ENCODE measurements around the gene FSTL4. TPM values are rescaled to one million over a fixed set of nuclear protein-coding genes. Genes with fewer than 3 reads are reported as not detected.
"Not testable (repeated sequence)": the region's sequence is repeated elsewhere in the genome, so short reads cannot be mapped to it uniquely, and the experiment has no call there.

The FSTL4 gene
- total RNA-seq, 1 donor from 2014 or later: not detected

DNA sequence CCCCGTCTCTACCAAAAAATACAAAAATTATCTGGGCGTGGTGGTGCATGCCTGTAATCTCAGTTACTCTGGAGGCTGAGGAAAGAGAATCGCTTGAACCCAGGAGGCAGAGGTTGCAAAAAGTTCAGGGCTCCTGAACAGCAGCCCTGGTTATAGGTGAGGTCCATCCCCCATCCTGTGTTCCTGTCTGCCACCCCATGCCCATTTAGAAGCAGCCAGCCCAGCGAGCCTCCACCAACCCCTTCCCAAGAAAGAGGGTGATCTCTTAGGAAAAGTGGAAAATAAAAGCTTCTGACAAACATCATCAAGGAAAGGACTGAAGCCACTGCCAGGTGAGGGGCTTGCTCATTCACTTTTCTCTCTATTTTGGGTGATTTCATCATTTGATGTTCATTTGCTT lies 55.8 kb downstream of the FSTL4 start:
- DNase-seq (ENCODE audit: low spot score): no peak

DNA sequence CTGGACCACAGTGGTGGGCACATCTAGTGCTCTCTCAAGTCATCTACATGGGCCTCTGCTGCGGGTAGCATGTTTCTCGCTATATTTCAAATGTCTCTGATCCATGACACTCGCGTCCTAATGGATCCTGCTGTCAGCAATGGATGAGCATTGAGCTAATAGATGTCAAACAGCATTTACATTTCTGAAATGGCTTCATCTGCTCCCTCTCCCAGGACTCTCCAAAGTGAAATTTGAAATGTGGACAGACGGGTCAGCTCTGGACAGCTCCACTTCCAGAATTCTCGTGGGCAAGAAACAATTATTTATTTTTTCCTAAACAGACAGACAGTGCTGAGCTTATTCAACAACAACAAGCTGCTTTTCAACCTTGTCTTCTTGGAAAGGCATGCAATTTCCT lies 58.1 kb downstream of the FSTL4 start:
- DNase-seq (ENCODE audit: low spot score): no peak

DNA sequence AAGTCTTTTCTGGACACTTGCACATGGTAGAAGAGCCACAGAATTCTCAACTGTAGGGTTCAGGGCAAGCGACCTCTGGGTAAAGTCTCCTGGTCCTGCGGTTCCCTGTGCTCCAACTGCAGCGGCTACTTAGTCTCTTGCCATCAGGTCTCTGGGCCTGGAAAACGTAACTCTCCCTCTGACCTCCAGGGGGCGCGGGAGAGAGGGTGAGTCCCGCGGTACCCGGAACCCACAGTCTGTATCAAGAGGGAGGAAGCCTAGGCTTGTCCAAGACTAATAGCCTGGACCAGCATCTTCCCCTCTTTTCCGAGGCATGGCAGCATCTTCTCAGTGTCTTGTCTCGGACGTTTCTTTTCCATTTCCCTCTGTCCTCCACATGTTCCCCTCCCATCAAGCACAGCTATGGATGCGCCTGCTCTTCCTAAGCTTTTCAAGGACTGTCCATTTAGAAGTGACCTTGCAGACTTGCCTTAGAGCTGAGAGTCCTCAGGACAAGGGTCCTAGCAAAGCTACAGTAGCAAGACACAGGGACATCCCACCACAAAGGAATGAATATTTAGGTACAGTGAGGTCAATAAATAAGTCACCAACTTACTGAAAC lies 59.3 kb downstream of the FSTL4 start:
- DNase-seq (ENCODE audit: low spot score): no peak

DNA sequence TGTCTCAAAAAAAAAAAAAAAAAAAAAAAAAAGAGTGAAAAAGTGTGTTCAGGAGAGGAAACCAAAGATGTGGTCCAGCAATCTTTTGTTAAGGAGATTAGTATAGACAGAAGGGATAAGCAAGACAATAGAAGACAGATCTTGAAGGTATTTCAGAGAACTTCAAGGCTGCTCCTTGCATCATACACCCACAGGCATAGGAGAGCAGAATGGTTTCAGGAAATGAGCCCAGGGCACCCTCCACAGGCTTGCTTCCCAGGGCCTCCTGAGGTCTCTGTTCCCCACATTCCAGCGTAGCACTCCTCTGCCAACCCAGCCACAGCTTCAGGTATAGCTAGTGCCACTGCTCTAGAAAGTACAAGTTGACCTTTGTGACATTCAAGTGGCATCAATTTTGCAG lies 65.8 kb downstream of the FSTL4 start:
- no peak for DNase-seq (ENCODE audit: low spot score)

DNA sequence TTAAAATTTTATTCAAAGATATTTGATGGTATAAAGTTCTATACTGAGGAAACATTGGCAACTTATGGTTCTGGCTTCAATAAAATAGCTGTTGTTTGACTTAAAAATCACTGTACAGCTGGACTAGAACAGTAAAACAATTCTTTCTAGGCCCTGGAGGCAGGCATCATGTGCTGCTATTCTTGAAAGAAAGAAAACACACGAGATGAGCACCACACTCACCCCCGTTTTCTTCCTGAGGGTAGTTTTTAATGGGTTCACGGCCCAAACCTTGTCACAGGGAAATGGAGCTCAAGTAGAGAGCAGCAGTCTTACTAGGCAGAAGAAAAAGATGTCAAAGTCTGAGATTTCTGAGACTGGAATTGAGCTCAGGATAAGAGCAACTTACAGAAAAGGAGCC lies 68.0 kb downstream of the FSTL4 start:
- no peak for DNase-seq (ENCODE audit: low spot score)

DNA sequence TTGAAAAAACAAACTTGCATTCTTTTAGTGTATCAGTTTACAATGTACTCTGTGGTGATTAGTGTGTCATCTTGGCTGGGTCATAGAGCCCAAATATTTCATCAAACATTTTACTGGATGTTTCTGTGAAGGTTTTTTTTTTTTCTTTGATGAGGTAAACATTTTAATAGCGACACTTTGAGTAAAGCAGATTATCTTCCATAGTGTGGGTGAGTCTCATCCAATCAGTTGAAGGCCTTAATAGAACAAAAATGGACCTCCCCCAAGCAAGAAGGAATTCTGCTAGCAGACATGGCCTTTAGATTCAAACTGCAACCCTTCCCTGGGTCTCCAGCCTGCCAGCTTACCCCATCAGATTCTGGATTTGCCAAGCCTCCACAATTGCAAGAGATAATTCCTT lies 72.5 kb downstream of the FSTL4 start:
- no peak for DNase-seq (ENCODE audit: low spot score)

DNA sequence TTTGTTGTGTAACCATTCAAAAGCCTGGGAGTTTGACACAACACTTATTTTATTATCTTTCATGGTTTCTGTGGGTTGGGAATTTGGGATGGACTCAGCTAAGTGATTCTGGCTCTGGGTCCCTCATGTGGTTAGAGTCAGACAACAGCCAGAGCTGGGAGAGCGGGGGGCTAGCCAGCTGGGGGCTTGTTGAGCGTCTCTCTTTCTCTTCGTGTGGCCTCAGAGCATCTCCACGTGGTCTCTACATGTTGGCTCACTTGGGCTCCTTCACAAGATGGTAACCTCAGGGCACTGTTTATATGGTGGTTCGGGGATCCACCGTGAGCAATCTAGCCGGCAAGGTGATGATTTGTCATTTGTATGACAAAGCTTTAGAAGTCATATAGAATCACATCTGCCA lies 73.6 kb downstream of the FSTL4 start:
- DNase-seq (ENCODE audit: low spot score): no peak

DNA sequence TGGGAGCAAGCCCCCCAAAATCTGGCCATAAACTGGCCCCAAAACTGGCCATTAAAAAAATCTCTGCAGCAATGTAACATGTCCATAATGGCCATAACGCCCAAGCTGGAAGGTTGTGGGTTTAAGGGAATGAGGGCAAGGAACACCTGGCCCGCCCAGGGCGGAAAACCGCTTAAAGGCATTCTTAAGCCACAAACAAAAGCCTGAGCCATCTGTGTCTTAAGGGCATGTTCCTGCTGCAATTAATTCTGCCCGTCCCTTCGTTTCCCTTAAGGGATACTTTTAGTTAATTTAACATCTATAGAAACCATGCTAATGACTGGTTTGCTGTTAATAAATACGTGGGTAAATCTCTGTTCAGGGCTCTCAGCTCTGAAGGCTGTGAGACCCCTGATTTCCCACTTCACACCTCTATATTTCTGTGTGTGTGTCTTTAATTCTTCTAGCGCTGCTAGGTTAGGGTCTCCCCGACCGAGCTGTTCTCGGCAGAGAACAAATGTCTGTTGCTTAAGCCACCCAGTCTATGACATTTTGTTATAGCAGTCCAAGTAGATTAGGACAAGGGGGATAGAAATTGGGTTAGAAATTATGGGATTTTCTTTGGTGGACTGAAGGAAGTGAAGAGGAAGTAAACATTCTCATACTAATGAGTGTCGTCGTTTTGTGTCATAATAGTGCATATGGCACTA lies 77.0 kb downstream of the FSTL4 start:
- not testable (repeated sequence) for DNase-seq (ENCODE audit: low spot score)

DNA sequence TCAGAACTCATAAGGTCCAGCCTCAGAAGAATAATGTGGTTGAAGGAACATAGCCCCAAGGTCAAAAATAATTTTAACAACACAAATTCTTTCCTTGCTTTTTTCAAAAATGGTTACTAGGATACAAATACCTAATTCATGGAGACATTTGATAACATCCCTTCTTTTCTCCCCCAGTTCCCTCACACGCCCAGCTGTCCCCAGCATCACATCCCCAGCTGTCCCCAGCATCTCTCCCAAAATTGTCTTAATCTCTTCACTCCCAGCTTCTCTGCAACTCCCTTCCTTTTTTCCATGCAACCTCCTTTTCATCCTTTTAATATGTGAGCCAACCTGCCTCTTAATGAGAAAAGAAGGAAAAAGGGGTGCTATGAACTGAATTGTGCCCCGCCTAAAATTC lies 77.8 kb downstream of the FSTL4 start:
- no peak for DNase-seq (ENCODE audit: low spot score)

DNA sequence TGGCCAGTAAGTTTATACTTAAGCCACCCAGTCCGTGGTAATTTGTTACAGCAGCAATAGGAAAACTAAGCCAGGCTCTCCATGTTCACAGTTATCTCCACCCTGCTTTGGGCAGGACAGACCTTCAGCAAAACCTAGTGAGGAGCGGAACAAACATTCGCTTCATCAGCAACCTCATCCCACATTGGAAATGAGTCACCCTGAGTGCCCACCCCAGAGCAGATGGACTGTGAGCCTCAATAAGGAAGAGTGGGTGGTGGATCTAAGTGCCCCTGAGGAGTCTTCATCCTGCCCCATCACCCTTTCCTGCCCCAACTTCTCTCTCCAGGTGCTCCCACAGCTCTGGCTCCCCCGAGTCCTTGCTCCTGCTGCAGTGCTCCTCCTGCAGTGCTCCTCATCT lies 78.8 kb downstream of the FSTL4 start:
- DNase-seq (ENCODE audit: low spot score): no peak

DNA sequence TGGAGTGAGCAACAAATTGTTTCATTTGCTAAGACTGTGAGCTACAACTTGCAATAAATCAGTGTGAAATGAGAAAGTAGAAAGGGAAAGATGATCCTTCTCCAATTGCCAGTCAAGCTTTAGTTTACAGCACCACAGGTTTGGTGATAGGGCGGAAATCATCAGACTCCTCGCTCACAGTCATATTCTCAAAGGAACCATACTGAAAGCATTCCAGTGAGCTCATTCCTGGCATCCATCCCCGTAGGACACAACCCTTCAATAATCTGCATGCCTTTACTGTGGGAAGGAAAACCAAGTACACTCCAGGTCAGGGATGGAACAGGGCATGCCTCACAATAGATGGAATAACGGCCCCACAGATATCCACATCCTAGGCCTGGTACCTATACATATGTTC lies 80.7 kb downstream of the FSTL4 start:
- DNase-seq (ENCODE audit: low spot score): no peak

DNA sequence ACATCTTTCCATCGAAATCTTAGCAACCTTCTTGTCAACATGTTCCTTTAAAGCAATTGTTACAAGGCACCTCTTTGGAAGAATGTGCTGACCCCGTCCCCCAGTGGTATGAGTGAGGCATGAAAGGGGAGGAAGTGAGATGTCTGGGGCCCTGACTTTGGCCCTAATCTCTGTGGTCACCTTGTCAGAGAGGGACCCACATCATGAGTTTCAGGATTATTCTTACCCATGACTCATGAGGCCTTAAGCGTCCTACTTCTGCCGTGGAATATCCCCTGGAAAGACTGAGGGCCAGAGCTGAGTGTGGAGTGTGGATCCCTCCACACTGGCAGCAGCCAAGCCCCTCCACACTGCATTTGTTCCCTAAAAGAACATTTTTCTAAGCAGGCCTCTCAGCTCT lies 81.2 kb downstream of the FSTL4 start:
- no peak for DNase-seq (ENCODE audit: low spot score)

DNA sequence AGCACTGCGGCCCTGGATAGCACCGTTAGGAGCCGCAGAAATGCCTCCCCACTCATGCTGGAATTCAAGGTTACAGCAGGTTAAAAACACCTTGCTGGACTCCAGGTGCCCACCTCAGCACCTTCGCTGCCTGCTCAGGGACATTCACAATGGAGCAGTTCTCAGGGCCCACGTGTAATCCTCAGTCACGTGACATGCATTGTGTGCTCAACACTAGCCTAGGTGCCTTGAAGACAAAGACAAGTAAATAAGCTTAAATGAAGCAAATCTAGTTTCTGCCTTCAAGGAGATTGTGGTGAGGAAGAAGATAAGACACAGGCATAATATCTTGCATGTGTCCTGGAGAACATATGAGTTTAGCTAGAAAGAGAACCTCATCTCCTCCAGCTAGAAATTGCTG lies 82.1 kb downstream of the FSTL4 start:
- DNase-seq (ENCODE audit: low spot score): no peak

DNA sequence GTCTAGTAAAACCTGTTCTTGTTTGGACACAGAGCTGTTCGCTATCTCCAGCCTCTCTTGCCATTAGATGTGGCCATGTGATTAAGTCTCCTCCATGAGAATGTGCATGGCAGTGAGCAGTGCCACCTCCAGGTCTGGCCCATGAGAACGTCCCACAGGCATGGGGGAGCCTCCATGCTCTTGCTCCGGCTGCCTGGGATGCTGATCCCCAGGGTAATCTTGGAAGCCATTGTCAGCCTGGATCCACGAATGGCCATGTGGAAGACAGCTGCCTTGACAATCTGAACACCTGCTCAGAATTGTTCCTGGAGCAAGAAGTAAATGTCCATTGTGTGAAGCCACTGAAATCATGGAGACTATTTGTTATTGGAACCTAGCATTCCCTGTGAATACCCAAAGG lies 83.5 kb downstream of the FSTL4 start:
- DNase-seq (ENCODE audit: low spot score): no peak

DNA sequence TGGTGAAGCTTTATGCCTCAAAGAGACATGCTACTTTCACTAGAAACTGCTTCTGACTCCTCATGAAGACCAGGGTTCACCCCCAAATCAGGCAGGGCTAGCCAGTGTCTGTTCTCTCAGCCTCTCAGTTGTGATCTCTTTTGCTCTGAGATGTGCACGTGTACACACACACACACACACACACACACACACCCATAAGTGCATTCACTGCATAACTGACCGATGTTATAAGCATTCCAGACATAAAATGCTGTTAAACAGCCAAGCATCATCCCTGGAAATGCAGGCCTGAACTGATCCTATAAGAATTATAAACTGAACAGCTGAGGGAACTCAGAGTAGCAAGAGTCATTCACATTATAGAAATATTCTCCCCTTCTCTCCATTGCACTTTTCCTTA lies 85.0 kb downstream of the FSTL4 start:
- no peak for DNase-seq (ENCODE audit: low spot score)

DNA sequence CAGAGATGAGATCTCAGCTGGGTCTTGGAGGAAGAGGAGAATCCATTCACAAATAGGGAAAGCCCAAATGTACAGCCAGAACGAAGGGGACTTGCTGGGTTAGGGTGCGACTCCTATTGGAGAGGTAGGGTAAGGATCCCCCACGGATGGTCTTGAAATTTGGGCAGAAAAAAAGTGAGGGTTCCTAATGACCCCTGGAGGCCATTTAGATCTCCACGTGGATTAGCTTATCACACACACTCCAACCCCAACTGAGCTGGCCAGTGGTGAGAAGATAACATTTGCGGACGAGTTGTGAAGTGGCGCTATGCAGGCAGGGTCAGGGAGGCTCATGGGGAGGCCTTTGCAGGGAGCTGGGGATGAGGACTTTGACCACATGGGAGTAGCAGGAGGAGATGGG lies 86.0 kb downstream of the FSTL4 start:
- DNase-seq (ENCODE audit: low spot score): no peak

DNA sequence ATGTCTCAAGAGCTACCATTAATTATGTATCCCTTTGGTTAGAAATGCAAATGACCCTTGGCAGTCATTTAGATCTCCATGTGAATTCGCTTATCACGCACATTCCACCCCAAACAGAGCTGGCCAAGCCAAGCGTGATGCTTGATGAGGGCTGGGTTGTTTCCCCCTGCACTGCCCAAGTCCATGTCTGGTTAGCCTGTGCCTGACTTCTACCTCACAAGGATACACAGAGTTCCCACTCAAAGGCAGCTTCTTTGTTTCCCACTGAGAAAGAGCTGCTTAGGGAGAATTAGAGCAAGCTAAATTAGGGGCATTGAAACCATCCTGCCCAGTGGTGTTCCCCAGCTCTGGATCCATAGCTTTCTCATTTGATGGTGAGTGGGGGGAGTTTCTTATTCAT lies 87.2 kb downstream of the FSTL4 start:
- no peak for DNase-seq (ENCODE audit: low spot score)

DNA sequence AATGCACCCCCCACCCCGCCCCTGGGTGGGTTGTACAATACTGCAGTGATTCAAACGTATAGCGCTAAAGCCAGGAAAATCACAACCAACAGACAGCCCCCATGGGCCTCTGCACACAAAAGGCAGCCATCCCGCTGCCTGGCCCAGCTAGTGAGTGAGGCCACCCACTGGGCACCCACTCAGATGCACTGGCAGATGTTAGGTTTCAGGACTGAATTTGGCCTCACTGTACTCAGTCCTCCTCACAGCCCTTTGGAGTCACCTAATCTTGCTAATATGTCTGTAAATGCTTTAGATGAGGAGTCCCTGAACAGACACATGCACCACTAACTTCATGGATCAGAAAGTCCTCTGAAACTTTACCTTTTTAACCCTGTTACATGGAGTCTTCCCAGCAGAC lies 87.7 kb downstream of the FSTL4 start:
- DNase-seq (ENCODE audit: low spot score): no peak

DNA sequence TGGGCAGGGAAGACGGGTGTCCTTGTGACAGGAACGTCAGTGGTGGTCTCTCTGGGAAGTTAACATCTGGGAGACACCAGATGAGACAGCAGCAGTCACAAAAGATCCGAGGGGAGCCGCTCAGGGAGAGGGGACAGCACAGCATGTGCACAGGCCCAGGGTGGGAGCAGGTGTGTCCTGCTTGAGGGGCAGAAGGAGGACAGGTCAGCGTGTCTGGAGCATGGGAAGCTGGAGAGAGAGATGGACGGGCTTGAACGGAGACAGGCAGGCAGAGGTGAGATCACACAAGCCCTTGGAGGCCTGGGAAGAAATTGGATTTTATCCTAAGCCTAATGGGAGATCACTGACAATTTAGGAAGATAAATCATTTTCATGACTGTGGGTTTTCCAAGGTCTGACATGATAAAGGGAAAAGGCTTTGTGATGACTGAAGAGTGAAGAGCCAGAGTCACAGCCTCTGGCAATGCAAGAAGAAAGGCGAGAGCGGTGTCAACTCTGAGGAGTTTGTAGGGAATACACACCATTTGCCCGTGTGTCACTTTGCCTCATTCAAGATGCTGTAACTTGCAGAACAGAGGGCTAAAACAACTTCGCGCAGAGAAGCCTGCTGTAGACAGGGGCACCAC lies 88.3 kb downstream of the FSTL4 start:
- DNase-seq (ENCODE audit: low spot score): no peak

DNA sequence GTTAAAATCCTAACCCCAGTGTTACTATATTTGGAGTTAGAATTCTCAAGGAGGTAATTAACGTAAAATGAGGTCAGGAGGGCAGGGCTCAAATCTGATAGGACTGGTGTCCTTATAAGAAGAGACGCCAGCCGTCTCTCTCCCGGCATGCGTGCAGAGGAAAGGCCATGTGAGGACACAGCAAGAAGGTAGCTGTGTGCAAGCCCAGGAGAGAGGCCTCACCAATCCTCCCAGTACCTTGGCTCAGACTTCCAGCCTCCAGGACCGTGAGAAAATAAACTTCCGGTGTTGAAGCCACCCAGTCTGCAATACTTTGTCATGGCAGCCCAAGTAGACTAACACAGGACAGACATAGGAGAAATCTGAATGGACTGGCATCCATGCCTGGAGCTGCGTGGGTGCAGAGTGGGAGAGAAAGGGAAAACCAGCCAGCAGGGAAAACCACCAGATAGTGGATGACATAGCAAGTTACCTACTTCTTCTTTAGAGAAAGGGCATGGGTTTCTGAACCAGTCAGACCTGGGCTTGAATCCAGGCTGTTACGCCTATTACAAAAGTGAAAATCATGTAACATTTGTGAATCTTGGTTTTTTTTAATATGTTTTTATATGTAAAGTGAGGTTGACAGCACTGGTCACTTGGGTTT lies 89.2 kb downstream of the FSTL4 start:
- DNase-seq (ENCODE audit: low spot score): no peak

DNA sequence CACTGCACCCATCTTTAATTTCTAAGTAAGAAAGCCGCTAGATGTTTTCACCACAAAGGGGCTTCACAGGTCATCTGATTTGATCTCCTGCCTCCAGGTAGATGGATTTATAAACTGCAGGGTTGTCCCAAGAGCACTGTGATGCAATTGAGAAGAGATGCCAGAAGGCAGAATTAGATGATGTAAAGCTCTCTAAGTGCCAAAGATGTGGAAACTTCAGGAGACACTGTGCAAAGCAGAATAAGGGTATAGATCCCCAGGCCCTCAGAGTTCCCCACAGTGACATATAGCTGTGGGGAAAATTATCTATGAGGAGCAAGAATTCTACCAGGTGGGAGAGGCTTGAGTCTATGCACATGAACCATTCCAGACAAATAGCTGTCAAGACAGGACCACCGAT lies 90.5 kb downstream of the FSTL4 start:
- no peak for DNase-seq (ENCODE audit: low spot score)

DNA sequence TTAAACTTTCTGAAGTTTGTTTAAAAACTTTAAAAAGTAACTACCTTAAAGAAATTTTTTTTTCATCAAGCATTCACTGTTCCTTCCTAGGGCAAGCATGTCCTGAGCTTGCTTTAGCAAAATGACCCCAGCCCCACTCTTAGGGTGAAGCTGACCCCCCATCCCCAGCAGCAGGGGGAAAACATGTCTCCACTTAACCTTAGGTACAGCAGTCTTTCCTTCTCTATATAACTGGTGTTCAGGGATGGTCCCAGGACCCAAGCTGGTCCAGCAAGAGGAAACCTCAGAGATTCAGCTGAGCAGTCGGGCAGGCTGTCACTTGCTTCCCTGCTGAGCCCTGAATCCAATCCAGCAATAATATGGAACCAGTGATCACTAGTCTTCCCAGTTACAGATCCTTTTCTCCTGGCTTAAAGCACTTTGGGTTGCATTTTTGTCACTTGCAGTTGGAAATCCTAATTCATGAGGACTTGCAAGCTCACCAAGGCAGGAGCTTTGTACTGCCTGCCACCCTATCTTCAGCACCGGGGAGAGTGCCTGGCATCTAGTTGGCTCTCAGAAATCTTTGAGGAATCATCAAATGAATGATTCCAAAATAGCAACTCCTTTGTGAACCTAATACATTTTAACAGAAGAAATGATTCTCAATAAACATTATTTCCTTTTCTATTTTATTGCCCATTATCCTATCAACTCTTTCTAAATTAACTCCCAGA lies 91.2 kb downstream of the FSTL4 start:
- DNase-seq (ENCODE audit: low spot score): no peak
